ENCODE measurements around the gene INPP5J.

INPP5J gene

DNA sequence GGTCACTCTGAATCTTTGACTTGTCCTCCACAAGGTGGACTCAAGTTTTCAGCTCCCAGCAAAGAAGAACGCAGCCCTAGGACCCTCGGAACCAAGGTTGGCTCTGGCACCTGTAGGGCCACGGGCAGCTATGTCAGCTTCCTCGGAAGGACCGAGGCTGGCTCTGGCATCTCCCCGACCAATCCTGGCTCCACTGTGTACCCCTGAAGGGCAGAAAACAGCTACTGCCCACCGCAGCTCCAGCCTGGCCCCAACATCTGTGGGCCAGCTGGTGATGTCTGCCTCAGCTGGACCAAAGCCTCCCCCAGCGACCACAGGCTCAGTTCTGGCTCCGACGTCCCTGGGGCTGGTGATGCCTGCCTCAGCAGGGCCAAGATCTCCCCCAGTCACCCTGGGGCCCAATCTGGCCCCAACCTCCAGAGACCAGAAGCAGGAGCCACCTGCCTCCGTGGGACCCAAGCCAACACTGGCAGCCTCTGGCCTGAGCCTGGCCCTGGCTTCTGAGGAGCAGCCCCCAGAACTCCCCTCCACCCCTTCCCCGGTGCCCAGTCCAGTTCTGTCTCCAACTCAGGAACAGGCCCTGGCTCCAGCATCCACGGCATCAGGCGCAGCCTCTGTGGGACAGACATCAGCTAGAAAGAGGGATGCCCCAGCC lies 2.2 kb downstream of the INPP5J start:
- in situ Hi-C loops (cut with MboI; ENCODE audit: low sequenced_read_pairs) = no loop called here

DNA sequence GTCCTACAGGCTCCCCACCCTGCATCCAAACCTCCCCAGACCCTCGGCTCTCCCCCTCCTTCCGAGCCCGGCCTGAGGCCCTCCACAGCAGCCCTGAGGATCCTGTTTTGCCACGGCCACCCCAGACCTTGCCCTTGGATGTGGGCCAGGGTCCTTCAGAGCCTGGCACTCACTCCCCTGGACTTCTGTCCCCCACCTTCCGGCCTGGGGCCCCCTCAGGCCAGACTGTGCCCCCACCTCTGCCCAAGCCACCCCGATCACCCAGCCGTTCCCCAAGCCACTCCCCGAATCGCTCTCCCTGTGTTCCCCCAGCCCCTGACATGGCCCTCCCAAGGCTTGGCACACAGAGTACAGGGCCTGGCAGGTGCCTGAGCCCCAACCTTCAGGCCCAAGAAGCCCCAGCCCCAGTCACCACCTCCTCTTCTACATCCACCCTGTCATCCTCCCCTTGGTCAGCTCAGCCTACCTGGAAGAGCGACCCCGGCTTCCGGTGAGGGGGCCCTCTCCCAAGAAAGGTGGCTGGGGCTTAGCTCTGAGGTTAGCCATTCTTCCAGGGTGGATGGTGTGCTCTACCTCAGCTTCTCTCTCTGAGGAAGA lies 2.9 kb downstream of the INPP5J start:
- in situ Hi-C loops (cut with MboI; ENCODE audit: low sequenced_read_pairs) = no loop called here

DNA sequence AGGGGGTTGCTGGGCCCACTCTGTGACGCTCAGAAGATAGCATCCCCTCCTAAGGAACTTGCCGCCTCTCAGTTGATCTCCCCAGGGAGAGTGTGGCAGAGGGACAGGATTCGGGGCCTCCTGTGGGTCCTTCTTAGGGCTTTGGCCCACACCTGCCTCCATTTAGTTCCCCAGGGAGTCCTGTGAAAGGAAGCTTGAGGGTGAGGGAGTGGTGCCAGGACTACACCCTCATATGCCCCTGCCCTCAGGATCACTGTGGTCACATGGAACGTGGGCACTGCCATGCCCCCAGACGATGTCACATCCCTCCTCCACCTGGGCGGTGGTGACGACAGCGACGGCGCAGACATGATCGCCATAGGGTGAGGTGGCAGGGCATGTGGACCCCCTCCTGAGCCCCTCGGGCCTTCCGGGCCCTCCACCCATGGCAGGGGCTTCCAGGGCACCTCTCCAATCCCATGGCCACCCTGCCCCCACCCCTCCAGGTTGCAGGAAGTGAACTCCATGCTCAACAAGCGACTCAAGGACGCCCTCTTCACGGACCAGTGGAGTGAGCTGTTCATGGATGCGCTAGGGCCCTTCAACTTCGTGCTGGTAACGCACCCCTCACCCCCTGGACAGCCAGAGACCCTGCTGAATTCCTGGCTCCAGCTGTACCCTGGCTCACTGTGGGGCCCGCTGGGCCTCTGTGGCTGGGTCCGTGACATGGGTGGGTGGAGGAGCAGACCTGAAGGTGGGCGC lies 3.5 kb downstream of the INPP5J start:
- in situ Hi-C loops (cut with MboI; ENCODE audit: low sequenced_read_pairs) = no loop called here

DNA sequence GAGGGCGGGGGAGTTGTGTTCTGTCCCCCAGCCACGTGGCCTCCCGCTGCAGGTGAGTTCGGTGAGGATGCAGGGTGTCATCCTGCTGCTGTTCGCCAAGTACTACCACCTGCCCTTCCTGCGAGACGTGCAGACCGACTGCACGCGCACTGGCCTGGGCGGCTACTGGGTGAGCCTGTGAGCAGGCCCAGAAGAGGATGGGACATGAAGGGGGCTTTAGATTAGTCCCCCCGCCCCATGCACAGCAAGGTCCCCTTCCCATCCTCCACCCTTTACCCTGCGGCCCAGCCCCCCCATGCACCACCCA lies 4.1 kb downstream of the INPP5J start:
- in situ Hi-C loops (cut with MboI; ENCODE audit: low sequenced_read_pairs) = no loop called here

DNA sequence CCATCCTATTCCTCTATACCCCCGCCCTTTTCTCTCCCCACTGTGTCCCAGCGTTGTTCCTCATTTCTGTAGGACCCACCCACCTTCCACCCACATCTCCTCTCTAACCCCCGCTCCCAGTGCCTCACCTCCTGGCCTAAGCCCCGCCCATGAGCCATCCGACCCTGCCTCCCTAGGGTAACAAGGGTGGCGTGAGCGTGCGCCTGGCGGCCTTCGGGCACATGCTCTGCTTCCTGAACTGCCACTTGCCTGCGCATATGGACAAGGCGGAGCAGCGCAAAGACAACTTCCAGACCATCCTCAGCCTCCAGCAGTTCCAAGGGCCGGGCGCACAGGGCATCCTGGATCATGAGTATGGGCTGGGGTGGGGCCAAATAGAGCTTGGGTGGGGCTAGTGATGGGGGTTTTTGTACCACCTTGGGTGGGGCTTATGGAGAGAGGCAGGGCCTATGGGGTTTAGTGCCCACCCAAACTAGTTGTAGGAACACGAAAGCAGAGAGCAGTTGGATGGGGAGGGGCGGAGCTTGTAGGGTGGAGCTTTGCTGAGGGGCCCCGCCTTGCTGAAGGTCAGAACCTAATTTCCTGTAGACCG lies 4.5 kb downstream of the INPP5J start:
- in situ Hi-C loops (cut with MboI; ENCODE audit: low sequenced_read_pairs) = no loop called here

DNA sequence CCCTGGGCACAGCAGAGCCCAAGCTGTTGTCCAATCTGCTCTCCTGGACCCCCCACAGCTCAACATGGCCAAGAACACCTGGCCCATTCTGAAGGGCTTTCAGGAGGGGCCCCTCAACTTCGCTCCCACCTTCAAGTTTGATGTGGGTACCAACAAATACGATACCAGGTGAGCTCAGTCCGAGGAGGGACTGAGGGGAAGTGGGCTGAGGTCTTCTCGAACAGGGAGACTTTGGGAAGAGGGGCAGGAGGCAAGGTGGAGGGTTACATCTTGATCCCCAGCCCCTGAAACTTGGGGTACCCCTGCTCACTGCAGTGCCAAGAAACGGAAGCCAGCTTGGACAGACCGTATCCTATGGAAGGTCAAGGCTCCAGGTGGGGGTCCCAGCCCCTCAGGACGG lies 5.4 kb downstream of the INPP5J start:
- in situ Hi-C loops (cut with MboI; ENCODE audit: low sequenced_read_pairs) = no loop called here

DNA sequence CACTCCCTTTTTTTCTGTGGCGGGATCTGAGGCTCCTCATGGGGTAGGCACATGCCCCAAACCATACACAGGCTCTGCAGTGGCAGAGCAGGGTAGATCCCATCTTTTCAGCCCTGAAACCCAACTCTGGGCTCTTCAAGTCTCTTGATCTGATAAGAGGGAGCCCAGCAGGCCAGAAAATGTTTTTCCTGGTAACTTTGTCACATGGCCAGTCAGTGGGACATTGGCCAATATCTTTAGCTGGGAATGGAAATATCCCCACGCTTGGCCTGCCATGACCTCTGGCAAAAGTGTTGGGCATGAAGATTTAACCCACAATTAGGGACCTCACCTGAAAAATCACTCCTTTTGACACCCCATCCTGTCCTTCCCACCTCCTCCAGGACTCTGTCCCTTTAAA lies 8.1 kb downstream of the INPP5J start:
- in situ Hi-C loops (cut with MboI; ENCODE audit: low sequenced_read_pairs) = no loop called here

DNA sequence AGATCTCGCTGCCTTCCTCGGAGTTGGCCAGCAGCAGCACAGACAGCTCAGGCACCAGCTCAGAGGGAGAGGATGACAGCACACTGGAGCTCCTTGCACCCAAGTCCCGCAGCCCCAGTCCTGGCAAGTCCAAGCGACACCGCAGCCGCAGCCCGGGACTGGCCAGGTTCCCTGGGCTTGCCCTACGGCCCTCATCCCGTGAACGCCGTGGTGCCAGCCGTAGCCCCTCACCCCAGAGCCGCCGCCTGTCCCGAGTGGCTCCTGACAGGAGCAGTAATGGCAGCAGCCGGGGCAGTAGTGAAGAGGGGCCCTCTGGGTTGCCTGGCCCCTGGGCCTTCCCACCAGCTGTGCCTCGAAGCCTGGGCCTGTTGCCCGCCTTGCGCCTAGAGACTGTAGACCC lies 11.1 kb downstream of the INPP5J start:
- in situ Hi-C loops (cut with MboI; ENCODE audit: low sequenced_read_pairs) = no loop called here

DNA sequence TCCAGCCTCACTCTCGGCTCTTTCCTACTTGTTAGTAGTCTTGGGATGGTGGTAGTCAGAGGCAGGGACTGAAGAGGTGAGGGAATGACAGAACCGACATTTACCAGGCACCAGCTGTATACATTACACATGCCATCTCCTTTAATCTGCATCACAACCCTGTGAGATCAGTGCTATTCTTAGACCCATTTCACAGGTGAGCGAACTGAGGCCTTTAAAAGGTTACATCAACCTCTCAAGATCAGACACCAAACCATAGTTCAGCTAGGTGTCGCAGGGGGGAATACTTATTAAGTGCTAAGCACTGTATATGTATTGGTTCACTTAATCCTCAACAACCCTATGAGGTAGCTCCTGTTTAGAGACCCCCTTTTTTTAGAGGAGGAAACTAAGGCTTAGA lies 11.9 kb downstream of the INPP5J start:
- in situ Hi-C loops (cut with MboI; ENCODE audit: low sequenced_read_pairs) = no loop called here

DNA sequence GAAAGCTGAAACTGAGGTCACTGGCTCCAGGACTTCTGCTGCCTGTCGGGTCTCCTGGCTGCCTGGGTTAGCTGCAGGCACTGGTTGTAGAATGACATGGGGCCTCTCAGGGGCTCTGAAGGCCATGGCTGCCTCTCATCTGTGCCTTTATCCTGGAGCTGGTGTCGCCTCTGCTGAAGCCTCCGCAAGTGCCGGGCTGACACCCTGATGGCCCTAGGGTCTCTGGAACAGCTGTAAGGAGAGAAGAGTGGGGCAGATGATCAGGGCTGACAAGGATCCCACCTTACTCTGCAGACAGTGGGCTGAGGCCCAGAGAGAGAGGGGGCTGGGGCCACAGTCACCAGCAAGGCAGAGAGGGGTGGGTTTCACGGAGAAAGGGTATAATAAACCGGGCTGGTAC lies 12.9 kb downstream of the INPP5J start:
- in situ Hi-C loops (cut with MboI; ENCODE audit: low sequenced_read_pairs) = no loop called here

DNA sequence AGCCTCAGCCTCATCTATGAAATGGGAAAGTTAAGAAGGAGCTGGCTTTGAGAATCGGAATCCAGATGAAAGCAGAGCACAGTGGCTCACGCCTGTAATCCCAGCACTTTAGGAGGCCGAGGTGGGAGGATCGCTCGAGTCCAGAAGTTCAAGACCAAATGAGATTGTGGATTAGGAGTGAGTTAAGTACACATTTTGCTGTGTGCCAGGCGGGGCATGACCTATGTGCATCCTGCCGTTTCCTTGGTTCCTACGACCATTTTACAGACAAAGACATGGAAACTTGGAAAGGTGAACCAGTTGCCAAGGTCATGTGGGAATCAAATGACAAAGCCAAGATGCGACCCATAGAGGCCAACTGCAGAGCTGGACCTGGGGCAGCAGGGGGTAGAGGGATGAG lies 13.4 kb downstream of the INPP5J start:
- in situ Hi-C loops (cut with MboI; ENCODE audit: low sequenced_read_pairs) = no loop called here

DNA sequence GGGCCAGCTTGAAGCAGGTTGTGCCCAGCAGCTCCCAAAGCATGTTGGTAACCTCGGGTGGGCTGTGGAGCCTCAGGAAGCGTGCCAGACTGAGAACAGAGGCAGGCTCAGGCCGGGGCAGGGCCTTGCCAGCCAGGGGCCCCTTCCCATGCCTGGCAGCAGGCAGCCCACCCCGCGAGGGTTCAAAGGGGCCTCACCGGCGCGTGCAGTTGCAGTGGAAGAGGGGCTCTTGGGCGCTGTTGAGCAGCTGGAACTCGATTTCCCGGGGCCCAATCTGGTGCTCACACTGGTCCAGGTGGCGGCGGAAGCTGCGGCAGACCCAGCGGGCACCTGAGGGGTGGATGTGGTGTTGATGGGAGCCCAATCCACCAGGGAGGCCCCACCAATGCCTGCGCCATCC lies 13.9 kb downstream of the INPP5J start:
- in situ Hi-C loops (cut with MboI; ENCODE audit: low sequenced_read_pairs) = no loop called here

DNA sequence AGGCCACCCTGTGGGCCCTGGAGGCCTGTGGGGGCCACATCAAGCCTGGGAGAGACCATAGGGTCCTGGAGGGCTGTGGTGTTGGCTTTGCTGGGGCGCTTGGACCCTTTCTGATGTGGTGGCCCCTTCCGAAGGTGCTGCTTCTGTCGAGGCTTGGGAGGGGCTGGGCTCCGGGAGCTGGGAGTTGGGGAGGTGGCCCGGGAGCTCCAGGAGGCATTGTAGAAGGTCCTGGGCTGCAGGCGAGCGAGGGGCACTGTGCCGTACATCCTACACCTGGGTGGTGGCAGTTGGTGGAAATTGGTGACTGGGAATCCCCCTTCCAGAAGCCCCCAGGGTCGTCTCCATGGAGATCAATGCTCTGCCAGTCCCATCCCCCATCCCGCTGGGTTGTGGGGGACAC lies 15.0 kb downstream of the INPP5J start:
- in situ Hi-C loops (cut with MboI; ENCODE audit: low sequenced_read_pairs) = no loop called here

DNA sequence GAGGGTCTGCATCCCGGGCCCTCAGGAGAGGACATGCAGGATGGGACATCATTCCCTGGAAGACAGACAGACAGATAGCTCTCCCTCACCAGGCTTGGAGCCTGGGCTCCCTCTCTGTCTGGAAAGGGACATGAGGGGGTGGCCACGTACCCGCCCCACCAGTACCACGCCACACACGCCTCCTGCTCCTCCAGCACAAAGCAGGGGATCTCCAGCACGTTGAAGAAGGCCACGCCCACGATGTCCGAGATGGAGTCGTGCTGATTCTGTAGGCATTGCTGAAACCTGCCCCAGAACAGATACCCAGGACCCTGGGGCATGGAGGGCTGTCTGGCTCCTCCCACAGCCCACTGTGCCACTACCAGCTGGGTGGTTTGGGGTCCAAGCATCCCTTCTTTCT lies 15.4 kb downstream of the INPP5J start:
- in situ Hi-C loops (cut with MboI; ENCODE audit: low sequenced_read_pairs) = no loop called here

DNA sequence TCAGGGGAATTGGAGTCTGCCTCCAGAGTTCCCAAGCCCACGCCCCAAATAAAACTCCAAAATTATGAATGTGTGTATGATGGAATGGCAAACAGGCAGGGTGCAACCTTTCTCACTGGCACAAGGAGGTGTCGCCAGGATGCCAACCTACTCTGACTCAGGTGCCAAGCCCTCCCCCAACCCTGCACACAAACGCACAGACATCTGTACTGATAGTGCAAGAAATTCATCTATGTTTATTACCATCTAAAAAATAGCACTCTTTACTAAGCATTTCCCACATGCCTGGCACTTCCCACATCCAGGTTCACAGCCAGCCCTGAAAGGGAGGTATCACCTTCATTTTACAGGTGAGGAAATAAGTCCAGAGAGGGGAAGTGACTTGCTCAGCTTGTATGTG lies 16.3 kb downstream of the INPP5J start:
- in situ Hi-C loops (cut with MboI; ENCODE audit: low sequenced_read_pairs) = no loop called here

DNA sequence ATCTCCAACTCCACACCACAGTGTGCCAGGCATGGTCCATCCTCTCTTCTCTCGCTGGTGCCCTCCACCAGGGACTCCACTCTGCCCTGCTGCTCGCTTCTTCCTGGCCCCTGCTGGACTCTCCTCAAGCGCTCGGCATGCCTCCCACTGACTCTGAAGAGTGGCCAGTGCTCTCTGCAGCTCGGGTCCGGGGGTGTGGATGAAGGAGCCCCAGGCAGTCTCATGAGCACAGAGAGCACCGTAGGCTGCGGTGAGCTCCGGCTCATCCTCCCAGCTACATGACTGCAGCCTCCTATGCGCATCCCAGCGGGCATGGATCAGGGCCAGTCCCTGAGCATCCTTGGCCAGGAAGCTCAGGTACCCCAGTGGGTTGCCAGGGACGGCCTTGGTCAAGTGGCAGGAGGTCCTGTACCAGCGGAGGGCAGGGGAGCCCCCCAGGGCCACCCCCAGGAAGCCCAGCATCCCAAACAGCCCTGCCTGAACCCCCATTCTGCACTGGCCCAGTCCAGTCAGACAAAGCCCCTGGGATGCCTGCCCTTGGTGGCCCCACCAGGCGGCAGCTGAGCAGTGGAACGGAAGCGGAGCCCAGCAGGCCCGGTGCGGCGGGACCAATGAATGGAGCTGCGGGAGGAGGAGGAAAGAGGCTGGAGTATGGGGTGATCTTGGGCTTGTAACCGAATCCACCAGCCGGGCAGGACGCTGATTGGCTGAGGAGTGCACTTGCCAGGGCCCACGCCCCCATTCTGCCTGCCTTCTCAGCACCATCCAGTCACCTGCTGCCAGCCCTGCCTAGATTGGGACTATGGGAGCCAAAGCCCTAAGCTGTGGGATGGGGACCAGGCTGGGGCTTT lies 17.3 kb downstream of the INPP5J start, which contains the start of gene PLA2G3:
Gene PLA2G3 (minus strand): TSS at position 643 of the 851 bp plus-strand sequence. CDS start 154 bp downstream, at position 489.
- in situ Hi-C loops (cut with MboI; ENCODE audit: low sequenced_read_pairs) = loop anchor here (10.0 kb wide), 1 partner anchor 45 kb away; no protein-coding TSS in a partner anchor

DNA sequence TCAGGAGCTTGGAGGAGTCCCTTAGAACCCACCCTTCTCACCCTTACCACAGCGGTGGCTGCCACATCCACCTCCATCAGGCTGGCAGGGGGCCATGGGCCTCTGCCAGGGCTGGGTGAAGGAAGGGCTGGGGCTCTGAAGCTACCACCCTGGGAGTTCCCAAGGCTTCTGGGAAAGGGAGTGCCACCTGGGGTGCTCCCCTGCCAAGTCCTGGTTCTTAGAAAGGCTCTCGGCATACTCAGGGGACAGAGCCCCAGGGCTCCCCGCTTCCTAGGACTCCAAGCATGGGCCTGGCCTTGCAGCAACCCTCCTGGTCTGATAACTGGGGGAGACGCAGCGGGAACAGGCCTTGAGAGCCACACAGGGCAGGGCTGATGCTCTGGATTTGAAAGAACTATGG lies 18.0 kb downstream of the INPP5J start:
- in situ Hi-C loops (cut with MboI; ENCODE audit: low sequenced_read_pairs) = loop anchor here (10.0 kb wide), 1 partner anchor 46 kb away; no protein-coding TSS in a partner anchor

DNA sequence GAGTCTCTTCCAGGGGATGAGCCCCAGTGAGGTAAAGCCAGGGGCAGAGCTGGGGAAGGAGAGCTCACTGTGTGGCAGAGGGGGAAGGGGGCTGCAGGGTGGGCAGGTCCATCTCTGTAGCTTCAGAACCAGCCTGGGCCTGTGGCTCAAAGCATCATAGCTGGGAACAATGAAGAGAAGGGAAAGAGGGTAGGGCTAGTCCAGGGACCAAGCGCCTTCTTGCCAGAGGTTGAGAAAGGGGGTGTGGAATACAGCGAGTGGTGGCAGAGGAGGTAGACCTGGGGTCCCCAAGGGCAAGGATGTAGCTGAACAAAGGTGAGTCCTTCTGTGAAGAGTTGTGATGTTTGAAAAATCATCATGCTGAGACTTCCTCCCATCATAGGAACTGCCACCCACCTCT lies 18.8 kb downstream of the INPP5J start:
- in situ Hi-C loops (cut with MboI; ENCODE audit: low sequenced_read_pairs) = loop anchor here (10.0 kb wide), 1 partner anchor 47 kb away; no protein-coding TSS in a partner anchor

DNA sequence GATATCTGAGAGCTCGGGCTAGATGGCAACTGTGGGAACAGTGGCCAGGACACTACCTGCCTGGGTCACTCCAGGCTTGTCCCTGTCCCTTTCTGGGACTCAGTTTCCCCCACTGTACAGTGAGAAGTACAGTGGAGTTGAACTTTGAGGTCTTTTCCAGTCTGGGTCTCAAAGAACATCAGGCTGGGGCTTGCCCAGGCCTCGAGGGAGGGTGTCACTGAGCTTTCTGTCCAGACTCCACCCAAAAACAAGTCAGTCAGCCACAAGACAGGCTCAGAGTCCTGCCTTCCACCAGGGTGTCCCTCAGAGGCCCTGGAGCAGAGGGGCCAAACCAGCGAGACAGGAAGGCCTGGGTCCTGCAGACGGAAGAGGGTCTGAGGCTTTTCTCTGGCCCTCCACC lies 19.5 kb downstream of the INPP5J start:
- in situ Hi-C loops (cut with MboI; ENCODE audit: low sequenced_read_pairs) = loop anchor here (10.0 kb wide), 1 partner anchor 47 kb away; no protein-coding TSS in a partner anchor

DNA sequence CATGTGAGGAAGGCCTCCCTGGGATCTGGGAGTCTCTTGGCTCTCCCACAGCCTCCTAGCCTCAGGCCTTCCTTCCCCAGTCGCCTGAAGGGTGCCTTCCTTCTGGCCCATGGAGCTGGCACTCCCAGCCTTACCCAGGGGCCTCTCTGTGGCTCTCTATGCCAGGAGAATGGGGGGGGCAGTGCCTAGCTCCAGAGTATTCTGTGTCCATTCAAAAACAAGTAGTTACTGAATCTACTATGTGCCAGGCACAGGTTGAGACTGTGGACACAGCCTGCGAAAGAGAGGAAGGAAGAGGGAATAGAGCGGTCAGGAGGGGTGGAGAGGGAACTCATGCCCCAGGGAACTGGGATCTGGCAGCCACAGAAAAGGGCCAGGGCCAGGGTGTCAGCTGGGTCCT lies 20.3 kb downstream of the INPP5J start:
- in situ Hi-C loops (cut with MboI; ENCODE audit: low sequenced_read_pairs) = loop anchor here (10.0 kb wide), 1 partner anchor 48 kb away; no protein-coding TSS in a partner anchor

DNA sequence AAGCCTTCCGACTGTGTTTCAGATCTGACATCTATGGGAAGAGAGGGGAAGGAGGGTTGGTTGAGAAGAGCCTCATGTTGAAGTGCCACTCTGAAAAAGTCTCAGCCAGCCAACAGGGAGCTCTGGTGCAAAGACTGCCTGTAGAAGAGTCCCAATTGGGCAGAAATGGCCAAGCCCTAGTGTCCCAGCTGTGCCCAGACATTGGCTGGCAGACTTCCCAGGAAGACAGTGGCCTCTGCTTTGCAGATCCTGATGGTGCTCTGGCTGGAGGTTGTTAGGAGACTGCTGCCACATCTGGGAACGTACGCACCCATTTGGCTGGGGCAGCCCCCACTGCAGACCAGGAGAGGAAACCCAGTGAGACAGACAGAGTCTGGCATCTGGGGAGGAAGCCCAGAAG lies 20.8 kb downstream of the INPP5J start:
- in situ Hi-C loops (cut with MboI; ENCODE audit: low sequenced_read_pairs) = loop anchor here (10.0 kb wide), 1 partner anchor 49 kb away; no protein-coding TSS in a partner anchor
